ENCODE results near the gene ST6GALNAC4.

DNA sequence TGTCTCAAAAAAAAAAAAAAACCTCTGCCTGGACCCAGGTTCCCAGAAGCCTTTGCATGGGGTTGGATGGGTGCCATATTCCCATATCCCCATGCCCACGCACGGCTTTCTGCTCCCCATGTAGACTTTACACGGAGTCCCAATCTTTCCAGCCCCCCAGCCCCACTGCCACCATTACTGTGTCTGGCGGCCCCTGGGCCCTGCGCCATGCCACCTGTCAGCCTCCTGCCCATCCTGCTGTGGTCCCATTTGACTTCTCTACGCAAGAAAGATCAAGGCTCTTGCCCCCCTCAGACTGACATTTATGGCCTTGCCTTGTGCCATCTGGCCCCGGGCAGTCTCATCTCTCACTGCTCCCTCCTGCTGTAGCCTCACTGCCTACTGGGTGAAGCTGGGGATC, 32.9 kb downstream of the ST6GALNAC4 start:
- TF ChIP-seq, protein P1, sequence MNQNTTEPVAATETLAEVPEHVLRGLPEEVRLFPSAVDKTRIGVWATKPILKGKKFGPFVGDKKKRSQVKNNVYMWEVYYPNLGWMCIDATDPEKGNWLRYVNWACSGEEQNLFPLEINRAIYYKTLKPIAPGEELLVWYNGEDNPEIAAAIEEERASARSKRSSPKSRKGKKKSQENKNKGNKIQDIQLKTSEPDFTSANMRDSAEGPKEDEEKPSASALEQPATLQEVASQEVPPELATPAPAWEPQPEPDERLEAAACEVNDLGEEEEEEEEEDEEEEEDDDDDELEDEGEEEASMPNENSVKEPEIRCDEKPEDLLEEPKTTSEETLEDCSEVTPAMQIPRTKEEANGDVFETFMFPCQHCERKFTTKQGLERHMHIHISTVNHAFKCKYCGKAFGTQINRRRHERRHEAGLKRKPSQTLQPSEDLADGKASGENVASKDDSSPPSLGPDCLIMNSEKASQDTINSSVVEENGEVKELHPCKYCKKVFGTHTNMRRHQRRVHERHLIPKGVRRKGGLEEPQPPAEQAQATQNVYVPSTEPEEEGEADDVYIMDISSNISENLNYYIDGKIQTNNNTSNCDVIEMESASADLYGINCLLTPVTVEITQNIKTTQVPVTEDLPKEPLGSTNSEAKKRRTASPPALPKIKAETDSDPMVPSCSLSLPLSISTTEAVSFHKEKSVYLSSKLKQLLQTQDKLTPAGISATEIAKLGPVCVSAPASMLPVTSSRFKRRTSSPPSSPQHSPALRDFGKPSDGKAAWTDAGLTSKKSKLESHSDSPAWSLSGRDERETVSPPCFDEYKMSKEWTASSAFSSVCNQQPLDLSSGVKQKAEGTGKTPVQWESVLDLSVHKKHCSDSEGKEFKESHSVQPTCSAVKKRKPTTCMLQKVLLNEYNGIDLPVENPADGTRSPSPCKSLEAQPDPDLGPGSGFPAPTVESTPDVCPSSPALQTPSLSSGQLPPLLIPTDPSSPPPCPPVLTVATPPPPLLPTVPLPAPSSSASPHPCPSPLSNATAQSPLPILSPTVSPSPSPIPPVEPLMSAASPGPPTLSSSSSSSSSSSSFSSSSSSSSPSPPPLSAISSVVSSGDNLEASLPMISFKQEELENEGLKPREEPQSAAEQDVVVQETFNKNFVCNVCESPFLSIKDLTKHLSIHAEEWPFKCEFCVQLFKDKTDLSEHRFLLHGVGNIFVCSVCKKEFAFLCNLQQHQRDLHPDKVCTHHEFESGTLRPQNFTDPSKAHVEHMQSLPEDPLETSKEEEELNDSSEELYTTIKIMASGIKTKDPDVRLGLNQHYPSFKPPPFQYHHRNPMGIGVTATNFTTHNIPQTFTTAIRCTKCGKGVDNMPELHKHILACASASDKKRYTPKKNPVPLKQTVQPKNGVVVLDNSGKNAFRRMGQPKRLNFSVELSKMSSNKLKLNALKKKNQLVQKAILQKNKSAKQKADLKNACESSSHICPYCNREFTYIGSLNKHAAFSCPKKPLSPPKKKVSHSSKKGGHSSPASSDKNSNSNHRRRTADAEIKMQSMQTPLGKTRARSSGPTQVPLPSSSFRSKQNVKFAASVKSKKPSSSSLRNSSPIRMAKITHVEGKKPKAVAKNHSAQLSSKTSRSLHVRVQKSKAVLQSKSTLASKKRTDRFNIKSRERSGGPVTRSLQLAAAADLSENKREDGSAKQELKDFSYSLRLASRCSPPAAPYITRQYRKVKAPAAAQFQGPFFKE (tag by site-specific recombination; IDR thresholded peaks at IDR 0.05; ENCODE audit: borderline replicate concordance), result no peak
- TF ChIP-seq, protein P2, sequence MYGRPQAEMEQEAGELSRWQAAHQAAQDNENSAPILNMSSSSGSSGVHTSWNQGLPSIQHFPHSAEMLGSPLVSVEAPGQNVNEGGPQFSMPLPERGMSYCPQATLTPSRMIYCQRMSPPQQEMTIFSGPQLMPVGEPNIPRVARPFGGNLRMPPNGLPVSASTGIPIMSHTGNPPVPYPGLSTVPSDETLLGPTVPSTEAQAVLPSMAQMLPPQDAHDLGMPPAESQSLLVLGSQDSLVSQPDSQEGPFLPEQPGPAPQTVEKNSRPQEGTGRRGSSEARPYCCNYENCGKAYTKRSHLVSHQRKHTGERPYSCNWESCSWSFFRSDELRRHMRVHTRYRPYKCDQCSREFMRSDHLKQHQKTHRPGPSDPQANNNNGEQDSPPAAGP (tag by site-specific recombination; IDR thresholded peaks at IDR 0.05), result no peak
- TF ChIP-seq CTCF (tag by site-specific recombination; IDR thresholded peaks at IDR 0.05) (no peak), TRIM28 (IDR thresholded peaks at IDR 0.05; ENCODE audit: borderline replicate concordance, low read length) (no peak), SP2 (tag by site-specific recombination; IDR thresholded peaks at IDR 0.05) (no peak)
